Calu3 (cell line): ENCODE data around the gene EEPD1. TPM values are rescaled to one million over a fixed set of nuclear protein-coding genes. Genes with fewer than 3 reads are reported as not detected.
"Not testable (repeated sequence)": the region's sequence is repeated elsewhere in the genome, so short reads cannot be mapped to it uniquely, and the experiment has no call there.

ENCODE experiments used
- BruUV-seq: library from RNA; stranded (reverse); fragments of 400-500 nt; replicated peaks from 2 replicates; lab custom pipeline; 2021; lab: Mats Ljungman, UMichigan
- CTCF ChIA-PET: fragments of 300-600 bp; sonication (Branson Sonifier 250); formaldehyde crosslinking; loops from one replicate; lab custom pipeline; 2022; ENCODE audit warnings: antibody characterized with exemption; lab: Charles Lee
- DNase-seq: peaks from one replicate; pipeline ENCODE4 v3.0.0; 2022
- H3K27ac Mint-ChIP-seq: one replicate; pipeline ENCODE4 v1.8.0; 2022; ENCODE audit warnings: mixed read lengths; ENCODE audit not compliant: unreplicated experiment
- H3K27me3 Mint-ChIP-seq: one replicate; pipeline ENCODE4 v1.8.0; 2022; ENCODE audit warnings: mixed read lengths; ENCODE audit not compliant: unreplicated experiment
- H3K36me3 Mint-ChIP-seq: one replicate; pipeline ENCODE4 v1.8.0; 2022; ENCODE audit warnings: mild to moderate bottlenecking, moderate library complexity, mixed read lengths; ENCODE audit not compliant: insufficient read depth, unreplicated experiment
- H3K4me1 Mint-ChIP-seq: one replicate; pipeline ENCODE4 v1.8.0; 2022; ENCODE audit warnings: mild to moderate bottlenecking, low read depth, mixed read lengths; ENCODE audit not compliant: unreplicated experiment
- H3K4me3 Mint-ChIP-seq: one replicate; pipeline ENCODE4 v1.8.0; 2022; ENCODE audit warnings: mild to moderate bottlenecking, low read depth, moderate library complexity, mixed read lengths; ENCODE audit not compliant: unreplicated experiment
- H3K9me3 Mint-ChIP-seq: one replicate; pipeline ENCODE4 v1.8.0; 2022; ENCODE audit warnings: low read depth, mixed read lengths; ENCODE audit not compliant: unreplicated experiment
- intact Hi-C: fragments of 100-400 bp; cut with micrococcal nuclease; formaldehyde crosslinking; loops from one replicate; pipeline ENCODE4 v1.10.0; 2022; ENCODE audit not compliant: unreplicated experiment
- total RNA-seq: library from RNA; stranded (reverse); gene quantifications from 2 replicates; pipeline ENCODE4 v1.2.3, GENCODE V29; 2022
- TF ChIP-seq, protein P1 (sequence below): fragments of 200-600 bp; IDR thresholded peaks from one replicate; pipeline ENCODE4 v1.8.0; 2022; ENCODE audit warnings: antibody characterized with exemption; ENCODE audit not compliant: unreplicated experiment

The EEPD1 gene
- total RNA-seq, 1 experiment from 2014 or later, result 48.8 TPM

GRCh38 chr7:36317276-36317675 lies 164.2 kb downstream of the EEPD1 start:
- H3K9me3 Mint-ChIP-seq, result peaks cover 2% of the 10 kb centered on the region
- BruUV-seq, result no TSS peak
- no peaks in the 10 kb centered on the region for H3K27me3 Mint-ChIP-seq
- no peak overlapping the region for H3K4me3 Mint-ChIP-seq
- TF ChIP-seq, protein P1, sequence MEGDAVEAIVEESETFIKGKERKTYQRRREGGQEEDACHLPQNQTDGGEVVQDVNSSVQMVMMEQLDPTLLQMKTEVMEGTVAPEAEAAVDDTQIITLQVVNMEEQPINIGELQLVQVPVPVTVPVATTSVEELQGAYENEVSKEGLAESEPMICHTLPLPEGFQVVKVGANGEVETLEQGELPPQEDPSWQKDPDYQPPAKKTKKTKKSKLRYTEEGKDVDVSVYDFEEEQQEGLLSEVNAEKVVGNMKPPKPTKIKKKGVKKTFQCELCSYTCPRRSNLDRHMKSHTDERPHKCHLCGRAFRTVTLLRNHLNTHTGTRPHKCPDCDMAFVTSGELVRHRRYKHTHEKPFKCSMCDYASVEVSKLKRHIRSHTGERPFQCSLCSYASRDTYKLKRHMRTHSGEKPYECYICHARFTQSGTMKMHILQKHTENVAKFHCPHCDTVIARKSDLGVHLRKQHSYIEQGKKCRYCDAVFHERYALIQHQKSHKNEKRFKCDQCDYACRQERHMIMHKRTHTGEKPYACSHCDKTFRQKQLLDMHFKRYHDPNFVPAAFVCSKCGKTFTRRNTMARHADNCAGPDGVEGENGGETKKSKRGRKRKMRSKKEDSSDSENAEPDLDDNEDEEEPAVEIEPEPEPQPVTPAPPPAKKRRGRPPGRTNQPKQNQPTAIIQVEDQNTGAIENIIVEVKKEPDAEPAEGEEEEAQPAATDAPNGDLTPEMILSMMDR, result no peak
- H3K36me3 Mint-ChIP-seq, result peaks cover 9% of the 10 kb centered on the region
- H3K27ac Mint-ChIP-seq, result no peak overlapping the region
- DNase-seq, result no peak
- intact Hi-C loops, result no loop called here
- H3K4me1 Mint-ChIP-seq, result peaks cover 19% of the 10 kb centered on the region
- CTCF ChIA-PET, result interaction anchor here (0.6 to 2.8 kb wide), 5 partner anchors 27 to 373 kb away, joined by 4 to 30 read pairs (median 7); no protein-coding TSS in a partner anchor

DNA sequence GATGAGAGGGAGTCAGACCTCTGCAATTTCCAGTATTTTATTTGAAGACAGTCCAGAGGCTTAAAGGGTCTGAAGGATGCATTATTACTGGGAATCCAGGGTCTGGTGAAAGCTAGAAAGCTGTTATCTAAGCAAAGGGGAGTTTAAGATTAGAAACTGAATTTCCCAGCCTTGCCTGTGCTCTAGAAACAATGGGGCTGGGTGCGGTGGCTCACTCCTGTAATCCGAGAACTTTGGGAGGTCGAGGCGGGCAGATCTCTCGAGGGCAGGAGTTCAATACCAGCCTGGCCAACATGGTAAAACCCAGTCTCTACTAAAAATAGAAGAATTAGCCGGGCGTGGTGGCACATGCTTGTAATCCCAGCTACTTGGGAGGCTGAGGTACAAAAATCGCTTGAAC lies 165.1 kb downstream of the EEPD1 start:
- no peak for DNase-seq
- intact Hi-C loops, result no loop called here
- TF ChIP-seq, protein P1, result no peak
- no peaks in the 10 kb centered on the region for H3K27me3 Mint-ChIP-seq
- CTCF ChIA-PET, result interaction anchor here (1.5 to 2.8 kb wide), 4 partner anchors 8 to 346 kb away, joined by 3 to 30 read pairs (median 6); partner anchors contain the start of gene ANLN
- BruUV-seq, result no TSS peak
- peaks cover 4% of the 10 kb centered on the region for H3K36me3 Mint-ChIP-seq
- H3K27ac Mint-ChIP-seq, result no peak overlapping the region
- H3K4me3 Mint-ChIP-seq, result no peak overlapping the region
- peaks cover 11% of the 10 kb centered on the region for H3K4me1 Mint-ChIP-seq
- peaks cover 2% of the 10 kb centered on the region for H3K9me3 Mint-ChIP-seq

DNA sequence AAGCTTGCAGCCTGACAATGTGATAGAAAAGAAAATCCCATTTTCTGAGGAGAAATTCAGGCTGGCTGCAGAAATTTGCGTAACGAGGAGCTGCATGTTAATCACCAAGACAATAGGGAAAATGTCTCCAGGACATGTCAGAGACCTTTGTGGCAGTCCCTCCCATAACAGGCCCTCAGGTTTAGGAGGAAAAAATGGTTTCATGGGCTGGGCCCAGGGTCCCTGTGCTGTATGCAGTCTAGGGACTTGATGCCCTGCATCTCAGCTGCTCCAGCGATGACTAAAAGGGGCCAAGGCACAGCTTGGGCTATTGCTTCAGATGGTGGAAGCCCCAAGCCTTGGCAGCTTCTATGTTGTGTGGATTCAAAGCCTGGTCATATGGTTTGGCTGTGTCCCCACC lies 168.2 kb downstream of the EEPD1 start:
- H3K36me3 Mint-ChIP-seq, H3K27ac Mint-ChIP-seq, CTCF ChIA-PET, BruUV-seq, DNase-seq, H3K9me3 Mint-ChIP-seq, H3K4me3 Mint-ChIP-seq, H3K27me3 Mint-ChIP-seq, intact Hi-C loops, H3K4me1 Mint-ChIP-seq: not testable (repeated sequence)

DNA sequence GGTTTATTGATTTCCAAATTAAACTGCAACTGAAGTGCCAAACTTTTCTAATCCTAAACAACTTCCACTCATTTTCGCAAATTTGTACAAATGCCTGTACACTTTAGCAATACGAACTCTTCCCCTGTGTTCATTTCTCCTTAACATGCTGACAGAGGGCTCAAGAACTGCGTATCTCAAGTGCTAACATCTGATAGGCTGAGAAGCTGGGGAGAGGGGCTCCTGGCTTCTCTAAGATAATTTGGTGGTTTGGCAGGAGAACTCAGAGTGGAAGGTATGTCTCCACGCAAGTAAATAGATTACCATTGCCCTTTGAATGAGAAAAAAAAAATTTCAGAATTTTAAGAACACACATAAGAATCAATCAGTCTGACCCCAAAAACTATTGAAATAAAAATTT lies 183.3 kb downstream of the EEPD1 start:
- CTCF ChIA-PET, result no interaction called here
- no peak for DNase-seq
- Mint-ChIP-seq H3K4me1 (no peaks in the 10 kb centered on the region), H3K9me3 (no peaks in the 10 kb centered on the region), H3K27me3 (no peaks in the 10 kb centered on the region), H3K36me3 (peaks cover 5% of the 10 kb centered on the region), H3K4me3 (no peak overlapping the region), H3K27ac (no peak overlapping the region)
- no TSS peak for BruUV-seq
- intact Hi-C loops, result no loop called here
- TF ChIP-seq, protein P1, result no peak

- intact Hi-C loops, result no loop called here
- Mint-ChIP-seq H3K27me3 (no peaks in the 10 kb centered on the region), H3K4me3 (no peak overlapping the region), H3K27ac (no peak overlapping the region), H3K4me1 (no peaks in the 10 kb centered on the region), H3K9me3 (no peaks in the 10 kb centered on the region), H3K36me3 (no peaks in the 10 kb centered on the region)
- CTCF ChIA-PET, result no interaction called here
- no peak for DNase-seq
- BruUV-seq, result no TSS peak
- TF ChIP-seq, protein P1, result no peak
Measured at GRCh38 chr7:36338256-36338655, 185.2 kb downstream of the EEPD1 start.
